NCI-H1417 (cell line): Measurements from ENCODE around the gene OR1C1.
"Not testable (repeated sequence)": the region's sequence is repeated elsewhere in the genome, so short reads cannot be mapped to it uniquely, and the experiment has no call there.

Experiments used
- DNase-seq, 3 experiments: peaks; one replicate each; lab custom pipeline; 2025; lab: John Stamatoyannopoulos, UW

OR1C1 gene

GRCh38 chr1:247760456-247760855, at the start of gene OR1C1:
TSS of gene OR1C1 (minus strand) at chr1:247760556. CDS start at chr1:247758406, 2,150 bp downstream.
- no peak for DNase-seq

- no peak for DNase-seq
These were observed 37.2 kb upstream of the OR1C1 start for GRCh38 chr1:247797518-247797917.

- no peak for DNase-seq
These were observed 9.2 kb upstream of the OR1C1 start for GRCh38 chr1:247769603-247770002.

- not testable (repeated sequence) for DNase-seq
These were observed 6.0 kb downstream of the OR1C1 start for GRCh38 chr1:247754311-247754710.

GRCh38 chr1:247749870-247750269, 10.5 kb downstream of the OR1C1 start:
- no peak for DNase-seq

- no peak for DNase-seq
These were observed 12.3 kb downstream of the OR1C1 start, which contains the start of gene OR14A2 for GRCh38 chr1:247748041-247748440. TSS of gene OR14A2 (minus strand) at chr1:247748141.

GRCh38 chr1:247747616-247748015, 12.7 kb downstream of the OR1C1 start:
- DNase-seq: no peak

GRCh38 chr1:247746391-247746935, 13.9 kb downstream of the OR1C1 start:
- no peak for DNase-seq

- not testable (repeated sequence) for DNase-seq
These were observed 18.1 kb downstream of the OR1C1 start for GRCh38 chr1:247742215-247742760.

GRCh38 chr1:247741756-247742155, 18.6 kb downstream of the OR1C1 start:
- DNase-seq: no peak

- no peak for DNase-seq
These were observed 19.6 kb downstream of the OR1C1 start for GRCh38 chr1:247740721-247741120.

- no peak for DNase-seq
These were observed 22.0 kb downstream of the OR1C1 start, which contains the start of gene OR14K1 for GRCh38 chr1:247738315-247738714. TSS of gene OR14K1 (plus strand) at chr1:247738615. CDS start at chr1:247738615, 0 bp downstream.

GRCh38 chr1:247721222-247721621, 39.1 kb downstream of the OR1C1 start:
- DNase-seq: no peak

- no peak for DNase-seq
These were observed 43.8 kb downstream of the OR1C1 start, which contains the start of gene OR6F1 for GRCh38 chr1:247716546-247716945. TSS of gene OR6F1 (minus strand) at chr1:247716646. CDS start at chr1:247712755, 3,891 bp downstream.

GRCh38 chr1:247713753-247714152, 46.6 kb downstream of the OR1C1 start:
- DNase-seq: no peak

GRCh38 chr1:247710681-247711080, 49.7 kb downstream of the OR1C1 start:
- not testable (repeated sequence) for DNase-seq
